Calu3 (cell line): ENCODE measurements around the gene C1orf21. TPM values are rescaled to one million over a fixed set of nuclear protein-coding genes. Genes with fewer than 3 reads are reported as not detected.

Source experiments
- BruUV-seq: library from RNA; stranded (reverse); fragments of 400-500 nt; replicated peaks from 2 replicates; lab custom pipeline; 2021; lab: Mats Ljungman, UMichigan
- CTCF ChIA-PET: fragments of 300-600 bp; sonication (Branson Sonifier 250); formaldehyde crosslinking; loops from one replicate; lab custom pipeline; 2022; ENCODE audit warnings: antibody characterized with exemption; lab: Charles Lee
- DNase-seq: peaks from one replicate; pipeline ENCODE4 v3.0.0; 2022
- H3K27ac Mint-ChIP-seq: one replicate; pipeline ENCODE4 v1.8.0; 2022; ENCODE audit warnings: mixed read lengths; ENCODE audit not compliant: unreplicated experiment
- H3K27me3 Mint-ChIP-seq: one replicate; pipeline ENCODE4 v1.8.0; 2022; ENCODE audit warnings: mixed read lengths; ENCODE audit not compliant: unreplicated experiment
- H3K36me3 Mint-ChIP-seq: one replicate; pipeline ENCODE4 v1.8.0; 2022; ENCODE audit warnings: mild to moderate bottlenecking, moderate library complexity, mixed read lengths; ENCODE audit not compliant: insufficient read depth, unreplicated experiment
- H3K4me1 Mint-ChIP-seq: one replicate; pipeline ENCODE4 v1.8.0; 2022; ENCODE audit warnings: mild to moderate bottlenecking, low read depth, mixed read lengths; ENCODE audit not compliant: unreplicated experiment
- H3K4me3 Mint-ChIP-seq: one replicate; pipeline ENCODE4 v1.8.0; 2022; ENCODE audit warnings: mild to moderate bottlenecking, low read depth, moderate library complexity, mixed read lengths; ENCODE audit not compliant: unreplicated experiment
- H3K9me3 Mint-ChIP-seq: one replicate; pipeline ENCODE4 v1.8.0; 2022; ENCODE audit warnings: low read depth, mixed read lengths; ENCODE audit not compliant: unreplicated experiment
- CTCF ChIP-seq: fragments of 200-600 bp; IDR thresholded peaks from one replicate; pipeline ENCODE4 v1.8.0; 2022; ENCODE audit warnings: antibody characterized with exemption; ENCODE audit not compliant: unreplicated experiment
- intact Hi-C: fragments of 100-400 bp; cut with micrococcal nuclease; formaldehyde crosslinking; loops from one replicate; pipeline ENCODE4 v1.10.0; 2022; ENCODE audit not compliant: unreplicated experiment
- total RNA-seq: library from RNA; stranded (reverse); gene quantifications from 2 replicates; pipeline ENCODE4 v1.2.3, GENCODE V29; 2022

C1orf21 gene
- total RNA-seq, 1 experiment from 2014 or later, result 20.6 TPM

GRCh38 chr1:184351416-184351975, 35.3 kb upstream of the C1orf21 start:
- H3K4me1 Mint-ChIP-seq, result no peaks in the 10 kb centered on the region
- no peaks in the 10 kb centered on the region for H3K9me3 Mint-ChIP-seq
- no peak for TF ChIP-seq CTCF
- no peak for DNase-seq
- no peak overlapping the region for H3K4me3 Mint-ChIP-seq
- no TSS peak for BruUV-seq
- no peak overlapping the region for H3K27ac Mint-ChIP-seq
- CTCF ChIA-PET, result no interaction called here
- no peaks in the 10 kb centered on the region for H3K27me3 Mint-ChIP-seq
- H3K36me3 Mint-ChIP-seq, result no peaks in the 10 kb centered on the region
- intact Hi-C loops, result no loop called here

DNA sequence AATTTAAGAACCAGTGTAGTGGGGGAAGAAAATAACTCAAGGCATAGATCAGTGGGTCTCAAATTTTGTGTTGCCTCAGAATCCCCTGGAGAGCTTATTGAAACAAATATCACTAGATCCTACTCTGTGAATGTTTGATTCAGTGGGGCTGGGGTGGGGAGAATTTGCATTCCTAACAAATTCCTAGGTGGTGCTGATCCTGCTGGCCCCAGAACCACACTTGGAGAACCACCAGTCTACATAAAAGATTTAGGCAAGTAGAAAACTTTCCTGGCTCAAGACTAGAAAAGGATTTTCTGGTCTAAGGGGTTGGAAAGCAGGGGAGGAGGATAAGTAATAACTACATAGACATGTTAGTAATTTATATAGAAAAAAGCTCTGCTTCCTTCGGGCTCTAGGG, 34.1 kb upstream of the C1orf21 start:
- Mint-ChIP-seq H3K27me3 (no peaks in the 10 kb centered on the region), H3K36me3 (no peaks in the 10 kb centered on the region), H3K27ac (no peak overlapping the region), H3K9me3 (no peaks in the 10 kb centered on the region), H3K4me3 (no peak overlapping the region), H3K4me1 (no peaks in the 10 kb centered on the region)
- no peak for TF ChIP-seq CTCF
- CTCF ChIA-PET, result no interaction called here
- no TSS peak for BruUV-seq
- no peak for DNase-seq
- intact Hi-C loops, result no loop called here

GRCh38 chr1:184354719-184355118, 32.1 kb upstream of the C1orf21 start:
- no peaks in the 10 kb centered on the region for H3K27me3 Mint-ChIP-seq
- H3K4me1 Mint-ChIP-seq, result no peaks in the 10 kb centered on the region
- no peak for TF ChIP-seq CTCF
- H3K36me3 Mint-ChIP-seq, result no peaks in the 10 kb centered on the region
- no peak for DNase-seq
- H3K27ac Mint-ChIP-seq, result no peak overlapping the region
- no peaks in the 10 kb centered on the region for H3K9me3 Mint-ChIP-seq
- H3K4me3 Mint-ChIP-seq, result no peak overlapping the region
- intact Hi-C loops, result no loop called here
- BruUV-seq, result no TSS peak
- CTCF ChIA-PET, result no interaction called here

GRCh38 chr1:184356891-184357290, 29.9 kb upstream of the C1orf21 start:
- Mint-ChIP-seq H3K4me3 (no peak overlapping the region), H3K27me3 (no peaks in the 10 kb centered on the region), H3K27ac (no peak overlapping the region), H3K4me1 (no peaks in the 10 kb centered on the region), H3K9me3 (no peaks in the 10 kb centered on the region), H3K36me3 (no peaks in the 10 kb centered on the region)
- no TSS peak for BruUV-seq
- CTCF ChIA-PET, result no interaction called here
- no peak for DNase-seq
- intact Hi-C loops, result no loop called here
- TF ChIP-seq CTCF, result no peak
